Right kidney (tissue), 1 donor: Measurements from ENCODE around the gene UBE2Q2.
"Not testable (repeated sequence)": the region's sequence is repeated elsewhere in the genome, so short reads cannot be mapped to it uniquely, and the experiment has no call there.

Experiments
- DNase-seq: peaks from one replicate; pipeline ENCODE4 v3.0.0-alpha.2; 2016

UBE2Q2 gene

DNA sequence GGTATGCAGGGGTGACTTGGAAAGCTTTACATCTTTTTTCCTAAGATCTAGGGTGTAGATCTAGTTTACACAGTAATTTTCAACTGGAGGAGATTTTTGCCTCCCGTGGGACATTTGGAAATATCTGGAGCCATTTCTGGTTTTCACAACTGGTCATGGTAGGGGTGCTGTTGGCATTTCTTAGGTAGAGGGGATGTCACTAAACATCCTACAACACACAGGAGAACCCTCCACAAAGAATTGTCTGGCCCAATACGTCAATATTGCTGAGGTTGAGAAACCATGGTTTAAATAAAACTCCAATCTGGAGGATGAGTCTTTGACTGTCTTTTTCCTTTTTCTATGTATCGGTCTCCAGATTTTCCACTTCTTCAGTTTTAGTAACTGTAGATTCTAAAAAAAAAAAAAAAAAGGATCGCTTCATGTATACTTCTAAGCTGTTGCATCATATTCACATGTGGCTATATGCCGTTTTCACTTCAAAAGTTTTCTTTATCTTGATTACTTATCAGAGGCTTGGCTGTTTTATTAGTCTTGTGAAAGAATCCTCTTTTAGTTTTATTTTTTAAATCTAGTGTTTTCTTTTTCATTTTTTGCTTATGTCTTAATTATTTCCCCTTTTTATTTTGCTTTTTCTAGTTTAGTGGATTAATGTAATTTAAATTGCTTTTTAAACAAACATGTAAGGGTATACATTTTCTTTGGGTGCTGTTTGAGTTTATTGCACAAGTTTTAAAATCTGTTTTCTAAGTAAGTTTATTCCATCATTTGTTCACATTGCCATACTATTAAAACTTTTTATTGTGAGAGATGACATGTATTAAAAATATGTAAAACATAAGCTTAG, 21.2 kb downstream of the UBE2Q2 start:
- no peak for DNase-seq

DNA sequence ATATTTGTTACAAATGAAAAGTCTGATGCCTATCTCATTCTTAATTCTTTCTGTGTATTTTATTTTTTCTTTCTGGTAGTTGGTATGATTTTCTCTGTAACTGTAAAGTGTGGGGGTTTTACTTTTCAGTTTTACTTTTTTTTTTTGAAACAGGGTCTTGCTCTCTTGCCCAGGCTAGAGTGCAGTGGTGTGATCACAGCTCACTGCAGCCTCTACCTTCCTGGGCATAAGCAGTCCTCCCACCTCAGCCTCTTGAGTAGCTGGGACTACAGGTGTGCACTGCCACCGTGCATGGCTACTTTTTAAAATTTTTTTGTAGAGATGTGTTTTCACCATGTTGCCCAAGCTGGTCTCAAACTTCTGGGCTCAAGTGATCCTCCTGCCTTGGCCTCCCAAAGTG, 22.8 kb downstream of the UBE2Q2 start:
- DNase-seq = not testable (repeated sequence)

DNA sequence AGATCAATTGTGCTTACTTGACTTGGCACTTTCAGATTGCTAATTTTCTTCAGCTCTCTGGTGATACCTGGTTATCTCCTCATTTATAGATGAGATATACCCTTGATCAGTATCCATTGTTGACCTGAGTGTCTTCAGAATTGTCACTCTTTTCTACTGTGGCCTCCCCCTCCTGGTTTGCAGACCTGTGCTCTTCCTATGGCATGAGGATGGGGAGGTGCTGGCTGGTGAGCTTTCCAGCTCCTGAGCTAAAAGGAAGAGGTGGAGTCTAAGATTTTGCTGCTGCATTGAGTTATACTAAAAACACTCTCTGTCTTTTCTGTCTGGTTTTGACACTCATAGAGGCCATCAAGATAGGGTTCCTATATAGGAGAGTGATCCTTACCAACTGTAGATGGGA, 23.7 kb downstream of the UBE2Q2 start:
- DNase-seq = no peak

DNA sequence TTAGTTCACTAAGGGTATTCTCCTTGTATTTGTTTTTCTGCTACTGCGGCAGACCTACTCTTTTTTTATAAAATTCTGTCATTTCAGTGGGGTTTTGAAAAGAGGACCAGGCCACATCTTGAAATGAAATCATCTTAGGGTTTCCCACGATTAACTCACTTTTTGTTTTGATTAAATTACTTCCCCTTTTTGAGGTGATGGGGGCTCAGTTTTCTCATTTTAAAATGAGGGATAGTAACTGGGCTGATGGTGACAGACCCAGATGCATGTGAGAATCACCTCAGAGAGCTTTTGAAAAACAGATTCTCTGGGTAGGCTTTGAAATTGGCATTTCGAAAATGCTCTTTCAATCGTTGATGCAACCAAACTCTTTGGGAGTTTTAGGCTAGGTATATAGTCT, 24.2 kb downstream of the UBE2Q2 start:
- no peak for DNase-seq

- DNase-seq = no peak
Measured at GRCh38 chr15:75868019-75868418, 24.8 kb downstream of the UBE2Q2 start.

- DNase-seq = no peak
Measured at GRCh38 chr15:75869446-75869845, 26.2 kb downstream of the UBE2Q2 start.

- DNase-seq = not testable (repeated sequence)
Measured at GRCh38 chr15:75871589-75871988, 28.3 kb downstream of the UBE2Q2 start.

DNA sequence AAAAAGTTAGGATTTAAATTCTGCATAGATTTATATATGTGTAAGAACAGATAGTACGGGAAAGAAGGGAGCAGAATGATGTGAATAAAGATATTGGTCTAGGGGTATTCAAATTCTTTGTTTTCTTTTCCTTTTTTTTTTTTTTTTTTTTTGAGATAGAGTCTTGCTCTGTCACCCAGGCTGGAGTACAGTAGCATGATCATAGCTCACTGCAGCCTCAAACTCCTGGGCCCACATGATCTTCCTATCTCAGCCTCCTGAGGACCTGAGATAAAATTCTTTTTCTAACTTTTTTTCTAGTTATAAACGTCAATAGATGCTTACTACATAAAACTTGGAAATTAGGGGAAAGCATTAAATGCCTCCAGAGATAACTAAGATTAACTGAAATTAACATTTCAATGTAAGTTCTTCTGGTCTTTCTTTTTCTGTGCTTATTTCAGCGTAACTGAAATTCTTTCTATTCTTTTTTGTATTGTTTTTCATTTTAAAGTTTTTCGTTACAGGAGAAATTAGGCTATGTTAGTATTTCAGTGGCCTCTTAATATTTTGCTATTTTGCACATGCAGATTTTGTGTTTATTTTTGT, 29.2 kb downstream of the UBE2Q2 start:
- DNase-seq = no peak

DNA sequence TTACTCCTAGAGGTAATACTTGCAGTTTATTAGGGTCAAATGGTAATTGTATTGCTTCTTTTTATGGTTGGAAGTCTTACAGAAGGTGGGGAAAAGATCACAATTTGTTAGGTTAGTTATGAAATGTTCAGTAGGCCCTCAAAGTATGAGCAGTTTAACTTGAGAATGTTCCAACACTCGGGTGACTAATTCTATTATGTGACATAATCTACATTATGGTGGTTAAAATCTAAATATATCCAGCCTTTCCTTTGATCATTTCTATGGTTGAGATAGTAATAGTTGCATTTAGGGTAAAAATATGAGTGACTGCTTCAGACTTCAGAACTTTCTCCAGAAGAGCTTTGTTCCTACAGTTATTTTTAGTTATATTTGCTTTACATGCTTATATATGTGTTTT, 40.8 kb downstream of the UBE2Q2 start:
- DNase-seq = no peak

DNA sequence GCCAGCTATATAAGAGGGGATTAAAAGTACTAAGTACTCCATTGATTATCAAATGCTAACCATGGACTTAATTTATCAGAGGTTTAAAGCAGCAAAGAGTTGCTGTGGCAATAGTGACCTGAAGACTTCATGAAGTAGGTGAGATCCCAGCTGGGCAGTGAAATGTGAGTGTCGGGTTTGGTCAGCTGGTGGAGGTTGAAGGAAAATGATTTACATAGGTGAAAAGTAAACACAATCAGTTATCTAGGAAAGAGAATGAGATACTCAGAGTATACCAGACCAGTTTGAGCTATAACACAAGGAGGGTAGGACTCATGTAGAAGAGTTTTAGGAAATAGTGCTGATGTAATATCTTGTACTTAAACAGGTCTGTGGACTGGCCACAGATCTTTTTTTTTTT, 43.9 kb downstream of the UBE2Q2 start:
- DNase-seq = no peak

DNA sequence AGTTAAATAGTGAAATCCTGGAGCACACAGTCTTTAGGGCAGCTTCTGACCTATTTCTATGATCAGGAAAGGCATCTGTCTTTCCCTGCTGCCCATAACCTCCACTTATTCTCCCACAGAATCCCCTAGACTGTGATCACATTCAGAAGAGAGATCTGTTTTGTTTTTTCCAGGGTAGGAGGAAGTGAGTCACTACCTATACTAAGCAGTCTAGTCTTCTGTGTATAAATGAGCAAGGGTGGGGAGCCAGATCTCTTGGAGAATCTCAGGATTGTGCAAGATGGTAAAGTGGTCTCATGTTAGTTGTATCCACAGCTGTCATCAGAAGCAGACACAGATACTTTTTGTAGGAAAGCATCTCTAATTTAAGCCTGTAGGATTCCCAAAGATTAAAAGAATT, 48.6 kb downstream of the UBE2Q2 start:
- no peak for DNase-seq

- DNase-seq = no peak
Measured at GRCh38 chr15:75895731-75896130, 52.5 kb downstream of the UBE2Q2 start.

DNA sequence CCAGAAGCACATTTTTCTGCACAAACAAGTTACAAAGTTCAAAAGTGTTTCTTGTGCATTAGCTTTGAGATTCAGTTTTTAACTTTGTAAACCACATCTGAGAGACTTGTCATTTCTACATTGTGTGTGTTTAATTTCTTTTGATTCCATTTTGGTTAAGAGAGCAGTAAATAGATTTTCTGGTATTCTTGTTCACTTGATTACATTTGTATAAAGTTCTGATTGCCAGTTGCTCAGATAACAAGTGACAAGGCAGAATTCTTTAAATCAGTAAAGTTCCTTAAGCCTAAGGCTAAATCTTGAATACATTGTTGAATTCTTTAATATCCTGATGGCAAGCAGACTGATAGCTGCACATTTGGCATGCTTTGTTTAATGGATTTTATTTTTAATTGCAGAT, 57.3 kb downstream of the UBE2Q2 start:
- no peak for DNase-seq

- no peak for DNase-seq
Measured at GRCh38 chr15:75902129-75902557, 58.9 kb downstream of the UBE2Q2 start.

DNA sequence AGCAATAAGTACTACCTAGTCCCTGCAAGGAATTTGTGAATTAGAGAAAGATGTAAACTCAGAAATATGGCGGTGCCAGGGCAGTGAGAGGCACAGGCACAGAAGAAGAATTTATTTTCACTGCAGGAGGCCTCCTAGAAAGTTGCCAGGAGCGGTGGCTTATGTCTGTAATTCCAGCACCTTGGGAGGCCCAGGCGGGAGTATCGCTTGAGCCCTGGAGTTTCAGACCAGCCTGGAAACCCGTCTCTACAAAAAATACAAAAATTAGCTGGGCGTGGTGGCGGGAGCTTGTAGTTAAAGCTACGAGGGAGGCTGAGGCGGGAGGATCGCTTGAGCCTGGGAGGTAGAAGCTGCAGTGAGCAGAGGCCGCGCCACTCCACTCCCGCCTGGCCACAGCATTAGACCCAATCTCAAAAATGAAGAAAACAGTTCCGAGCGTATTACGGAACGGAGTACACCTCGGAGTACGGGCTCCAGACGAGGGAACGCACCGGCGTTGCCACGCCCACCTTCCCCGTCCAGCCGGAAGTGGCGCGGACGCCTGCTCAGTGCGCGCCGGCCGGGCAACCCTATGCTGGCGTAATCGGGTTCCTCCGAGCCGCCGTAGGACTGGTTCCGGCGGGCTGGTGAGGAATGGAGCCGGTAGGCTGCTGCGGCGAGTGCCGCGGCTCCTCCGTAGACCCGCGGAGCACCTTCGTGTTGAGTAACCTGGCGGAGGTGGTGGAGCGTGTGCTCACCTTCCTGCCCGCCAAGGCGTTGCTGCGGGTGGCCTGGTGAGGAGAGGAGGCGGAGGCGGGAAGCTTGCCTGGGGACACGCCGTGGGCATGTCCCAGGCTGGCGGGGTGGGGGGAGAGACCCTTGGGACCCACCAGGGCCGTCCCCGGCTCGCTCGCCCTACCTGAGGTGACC, 60.3 kb downstream of the UBE2Q2 start, which contains the start of gene FBXO22:
TSS of gene FBXO22 (plus strand) at position 548 of the 909 bp plus-strand sequence. CDS start at position 634, 86 bp downstream.
- DNase-seq = peak; percentile 93

DNA sequence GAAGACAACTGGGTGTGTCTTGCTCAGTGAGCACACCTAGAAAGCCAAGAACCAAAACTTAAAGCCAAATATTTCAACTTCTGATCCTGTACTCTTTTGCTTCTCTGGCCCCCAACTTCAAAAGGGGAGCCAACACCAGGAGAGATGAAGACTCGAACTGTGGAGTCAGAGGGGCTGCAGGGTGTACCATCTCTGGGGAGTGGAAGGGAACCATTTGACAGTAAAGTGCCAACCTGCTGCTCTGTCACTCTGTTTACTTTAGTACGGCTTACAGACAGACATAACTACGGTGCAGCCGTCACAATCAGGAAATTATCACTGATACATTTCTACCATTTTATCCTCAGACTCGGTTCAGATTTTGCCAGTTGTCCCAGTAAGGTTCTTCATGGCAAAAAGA, 62.0 kb downstream of the UBE2Q2 start:
- DNase-seq = no peak

DNA sequence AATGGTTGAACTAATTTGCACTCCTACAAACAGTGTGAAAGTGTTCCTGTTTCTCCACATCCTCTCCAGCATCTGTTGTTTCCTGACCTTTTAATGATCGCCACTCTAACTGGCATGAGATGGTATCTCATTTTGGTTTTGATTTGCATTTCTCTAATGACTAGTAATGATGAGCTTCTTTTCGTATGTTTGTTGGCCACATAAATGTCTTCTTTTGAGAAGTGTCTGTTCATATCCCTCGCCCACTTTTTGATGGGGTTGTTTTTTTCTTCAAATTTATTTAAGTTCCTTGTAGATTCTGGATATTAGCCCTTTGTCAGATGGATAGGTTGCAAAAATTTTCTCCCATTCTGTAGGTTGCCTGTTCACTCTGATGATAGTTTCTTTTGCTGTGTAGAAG, 67.1 kb downstream of the UBE2Q2 start:
- DNase-seq = not testable (repeated sequence)

GRCh38 chr15:75916978-75917377, 73.7 kb downstream of the UBE2Q2 start:
- DNase-seq = no peak

DNA sequence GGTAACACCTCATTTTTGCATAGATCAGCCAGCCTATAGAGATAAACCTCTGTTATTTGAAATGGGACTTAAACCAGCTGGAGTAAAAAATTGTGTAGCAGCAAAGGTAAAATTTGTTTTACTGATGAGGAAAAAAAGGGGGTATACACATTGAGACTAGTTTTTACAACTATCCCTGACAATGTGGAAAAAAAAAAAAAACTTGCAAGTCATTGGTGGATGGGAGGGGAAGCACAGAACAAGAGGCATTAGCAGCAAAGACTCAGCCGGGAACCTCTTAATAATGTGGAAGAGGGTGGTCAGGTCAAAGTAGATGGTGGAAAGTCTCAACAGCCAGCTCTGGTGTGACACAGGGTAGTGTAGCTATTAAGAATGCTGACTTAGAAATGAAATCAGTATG, 74.9 kb downstream of the UBE2Q2 start:
- DNase-seq = no peak

GRCh38 chr15:75920079-75920478, 76.8 kb downstream of the UBE2Q2 start:
- DNase-seq = no peak

- no peak for DNase-seq
Measured at GRCh38 chr15:75921732-75922703, 78.8 kb downstream of the UBE2Q2 start.

DNA sequence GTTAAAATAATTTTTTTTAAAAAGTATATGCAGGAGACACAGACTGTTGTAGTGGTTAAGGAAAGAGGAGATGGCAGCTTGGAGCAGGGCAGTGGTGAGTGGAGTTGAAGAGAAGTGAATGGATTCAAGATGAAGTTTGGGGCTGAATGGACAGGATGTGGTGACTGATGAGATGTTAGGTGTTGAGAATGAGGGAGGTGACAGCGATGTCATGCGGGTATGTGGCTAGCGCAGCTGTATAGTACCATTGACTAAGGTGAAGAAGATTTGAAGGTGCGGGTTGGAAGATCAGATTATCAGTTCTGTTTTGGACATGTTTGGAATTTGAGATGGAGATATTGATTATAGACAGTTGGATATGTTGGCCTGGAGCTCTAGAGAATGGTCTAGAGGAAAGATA, 80.5 kb downstream of the UBE2Q2 start:
- DNase-seq = no peak
